ENCODE data around the gene JAG2.
A peak's percentile ranks its signal among the peaks of the same experiment; 100 is the strongest.

The JAG2 gene

GRCh38 chr14:105168496-105168978 lies at the start of gene JAG2:
Gene JAG2, minus strand, starts transcription at chr14:105168776. Its CDS starts 356 bp downstream, at chr14:105168420.
- DNase-seq (ENCODE audit: low read depth) = peak; percentile 43

DNA sequence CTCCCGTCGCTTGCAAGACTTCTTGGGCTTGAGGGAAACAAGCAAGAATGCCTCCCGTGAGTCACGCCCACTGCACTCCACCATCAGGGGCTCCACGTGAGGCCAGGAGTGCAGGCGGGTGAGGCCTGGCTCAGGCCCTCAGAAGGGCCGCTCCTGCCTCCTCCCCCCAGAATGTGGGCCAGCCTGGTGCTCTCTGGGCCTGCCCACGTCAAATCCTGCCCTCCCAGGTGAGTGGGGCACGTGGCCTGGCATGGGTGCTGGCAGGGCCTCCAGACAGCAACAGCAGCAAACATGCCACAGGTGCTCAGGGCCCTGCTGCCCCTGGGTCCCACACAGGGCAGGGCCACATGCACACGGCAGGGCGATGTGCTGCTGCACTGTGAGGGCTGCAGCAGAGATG lies 49.2 kb upstream of the JAG2 start:
- no peak for DNase-seq (ENCODE audit: low read depth)

DNA sequence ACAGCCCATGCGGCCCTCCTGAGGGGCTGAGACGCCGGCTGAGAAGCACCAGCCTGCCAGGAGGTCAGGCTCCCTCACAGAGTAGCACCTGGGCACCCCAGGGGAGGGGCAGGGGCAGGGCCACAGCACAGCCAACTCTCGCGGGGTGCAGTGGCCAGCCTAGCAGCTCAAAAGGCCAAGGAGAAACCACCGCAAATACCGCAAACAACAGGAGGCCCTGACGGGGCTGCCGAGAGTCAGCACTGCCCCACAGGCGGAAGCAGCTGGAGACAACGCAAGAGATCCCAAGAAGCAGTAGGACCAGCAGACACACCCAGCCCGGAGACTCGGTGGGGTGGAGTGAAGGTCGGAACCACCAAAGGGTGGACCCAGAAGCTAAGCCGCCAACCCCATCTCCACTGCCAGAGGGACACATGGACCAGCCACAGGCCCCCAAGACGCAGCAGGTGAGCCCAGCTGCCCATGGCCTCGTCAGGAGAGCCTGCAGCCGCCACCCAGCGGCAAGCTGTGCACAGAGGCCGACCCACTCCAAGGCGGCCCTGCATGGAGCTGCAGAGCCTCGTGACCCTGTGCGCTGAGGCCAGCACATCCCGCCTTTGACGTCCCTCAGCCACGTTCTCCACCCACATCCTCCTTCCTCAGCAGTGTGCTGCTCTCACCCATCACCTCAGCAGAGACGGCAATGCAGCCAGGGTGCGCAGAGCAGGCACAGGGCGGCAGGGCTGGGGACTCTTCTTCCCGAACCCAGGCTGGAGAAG lies 48.1 kb upstream of the JAG2 start:
- no peak for DNase-seq (ENCODE audit: low read depth)

- DNase-seq (ENCODE audit: low read depth) = no peak
Observed at GRCh38 chr14:105215602-105216001, 47.0 kb upstream of the JAG2 start.

- DNase-seq (ENCODE audit: low read depth) = no peak
Observed at GRCh38 chr14:105214324-105214915, 45.8 kb upstream of the JAG2 start.

- DNase-seq (ENCODE audit: low read depth) = no peak
Observed at GRCh38 chr14:105213361-105213760, 44.8 kb upstream of the JAG2 start.

DNA sequence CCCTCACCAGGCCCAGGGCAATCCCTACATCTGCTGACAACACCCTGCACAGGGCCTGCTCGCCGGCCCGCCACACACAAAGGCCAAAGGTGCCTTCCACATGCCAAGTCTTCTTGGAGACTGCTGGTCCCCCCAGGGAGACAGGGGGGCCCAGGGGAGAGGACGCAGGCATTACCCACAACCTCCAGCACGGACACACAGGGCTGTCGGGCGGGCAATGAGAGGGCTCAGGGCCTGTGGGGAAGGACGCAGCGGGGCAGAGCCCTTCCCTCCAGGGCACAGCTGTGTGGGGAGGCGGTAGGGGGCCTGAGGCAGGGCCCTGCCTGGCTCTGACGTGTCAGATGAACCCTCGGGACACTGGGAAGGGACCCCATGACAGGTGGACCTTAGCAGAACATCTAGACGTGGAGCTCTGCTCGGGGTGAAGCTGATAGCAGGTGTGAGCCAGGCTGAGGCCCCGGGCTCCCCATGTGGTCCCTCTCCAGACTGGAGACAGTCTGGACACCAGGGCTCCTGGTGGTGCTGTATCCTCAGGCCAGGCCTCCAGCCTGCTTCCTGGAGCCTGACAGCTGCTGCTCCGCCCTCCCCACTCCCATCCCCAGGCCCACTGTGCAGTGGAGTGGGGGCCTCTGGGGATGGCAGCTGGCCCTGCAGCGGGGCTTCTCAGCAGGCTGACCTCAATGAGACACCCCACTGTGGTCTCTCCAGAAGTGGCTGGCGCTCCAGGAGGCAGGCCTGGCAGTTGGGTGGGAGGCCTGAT lies 44.1 kb upstream of the JAG2 start:
- no peak for DNase-seq (ENCODE audit: low read depth)

DNA sequence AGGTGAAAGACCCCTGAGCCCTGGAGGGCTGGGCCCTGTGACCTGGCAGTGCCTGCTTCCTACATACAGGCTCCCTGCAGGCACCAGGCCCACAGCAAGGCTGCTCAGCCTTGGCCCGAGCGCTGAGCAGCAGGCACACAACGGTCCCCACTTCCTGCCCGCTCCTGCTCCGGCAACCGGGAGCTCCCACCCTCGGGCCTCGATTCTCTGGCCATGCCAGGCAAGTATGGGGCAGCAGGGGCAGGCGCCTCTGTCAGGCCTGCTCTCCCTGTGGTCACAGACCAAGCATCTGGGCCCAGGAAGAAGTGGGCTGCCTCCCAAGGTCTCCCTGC lies 43.1 kb upstream of the JAG2 start:
- DNase-seq (ENCODE audit: low read depth) = no peak

DNA sequence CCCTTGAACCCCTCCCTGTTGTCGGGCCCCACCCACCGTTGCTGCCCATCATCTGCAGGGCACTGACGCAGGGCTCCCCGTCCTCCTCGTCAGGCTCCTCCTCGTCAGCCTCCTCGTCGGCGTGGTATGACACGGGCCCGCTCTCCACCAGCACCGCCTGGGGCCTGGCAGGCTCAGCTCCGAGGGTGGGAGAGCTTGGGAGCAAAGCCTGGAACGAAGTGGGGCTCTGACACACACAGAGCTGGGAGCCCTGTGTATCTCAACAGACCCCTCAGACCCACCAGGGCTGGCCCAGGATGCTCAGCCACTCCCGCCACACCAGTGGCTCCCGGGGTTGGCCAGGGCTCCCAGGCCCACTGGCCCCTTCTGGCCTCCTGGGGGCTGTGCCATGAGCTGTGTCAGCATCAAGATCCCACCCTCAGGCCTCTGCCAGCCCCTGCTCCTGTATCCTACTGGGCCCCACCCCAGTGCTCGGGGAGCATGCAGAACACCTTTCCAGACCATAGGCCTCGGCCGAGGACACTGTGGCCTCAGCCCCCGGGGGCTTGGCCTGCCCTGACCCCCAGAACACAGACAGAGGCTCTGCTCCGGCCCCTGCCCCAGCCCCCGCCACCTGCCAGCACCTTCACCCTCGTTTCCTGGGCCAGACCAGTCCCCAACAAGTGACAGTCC lies 42.6 kb upstream of the JAG2 start:
- DNase-seq (ENCODE audit: low read depth) = no peak

DNA sequence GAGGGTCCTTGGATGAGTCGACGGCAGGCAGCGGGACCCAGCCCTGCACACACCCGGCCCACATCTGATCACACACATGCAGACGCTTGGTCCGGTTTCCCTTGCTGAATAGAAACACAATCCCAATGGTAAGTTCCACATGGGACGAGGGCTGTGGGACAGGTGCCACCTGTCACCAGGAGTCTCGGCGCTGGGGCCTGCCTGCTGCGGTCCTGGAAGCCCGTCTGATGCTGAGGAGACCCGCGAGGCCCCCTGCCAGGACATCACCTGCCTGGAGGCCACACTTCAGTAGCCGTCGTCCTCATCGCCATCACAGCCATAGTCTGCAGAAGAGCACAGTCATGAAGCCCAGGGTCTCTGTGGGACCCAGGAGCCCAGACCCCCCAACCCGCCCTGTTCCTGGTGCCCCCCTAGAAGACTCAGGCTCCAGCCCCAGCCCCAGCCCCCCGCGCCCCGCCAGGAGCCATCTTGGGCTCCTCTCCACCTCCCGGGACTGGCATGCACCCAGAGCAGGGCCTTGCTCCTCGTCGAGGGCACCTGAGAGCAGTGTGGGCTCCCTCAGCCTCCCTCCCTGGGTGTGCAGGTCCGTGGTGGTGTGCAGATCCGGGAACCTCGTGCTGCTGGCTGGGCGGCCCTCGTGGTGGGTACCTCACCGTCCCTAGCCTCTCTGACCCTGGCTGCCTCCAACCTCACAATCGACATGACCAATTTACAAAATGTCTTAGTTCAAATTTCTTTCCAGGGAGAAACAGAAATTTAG lies 41.9 kb upstream of the JAG2 start:
- no peak for DNase-seq (ENCODE audit: low read depth)

GRCh38 chr14:105209646-105210045 lies 41.1 kb upstream of the JAG2 start:
- DNase-seq (ENCODE audit: low read depth) = no peak

- no peak for DNase-seq (ENCODE audit: low read depth)
Observed at GRCh38 chr14:105209091-105209490, 40.5 kb upstream of the JAG2 start.

GRCh38 chr14:105208738-105209075 lies 40.1 kb upstream of the JAG2 start:
- DNase-seq (ENCODE audit: low read depth) = no peak

- no peak for DNase-seq (ENCODE audit: low read depth)
Observed at GRCh38 chr14:105207996-105208737, 39.6 kb upstream of the JAG2 start.

DNA sequence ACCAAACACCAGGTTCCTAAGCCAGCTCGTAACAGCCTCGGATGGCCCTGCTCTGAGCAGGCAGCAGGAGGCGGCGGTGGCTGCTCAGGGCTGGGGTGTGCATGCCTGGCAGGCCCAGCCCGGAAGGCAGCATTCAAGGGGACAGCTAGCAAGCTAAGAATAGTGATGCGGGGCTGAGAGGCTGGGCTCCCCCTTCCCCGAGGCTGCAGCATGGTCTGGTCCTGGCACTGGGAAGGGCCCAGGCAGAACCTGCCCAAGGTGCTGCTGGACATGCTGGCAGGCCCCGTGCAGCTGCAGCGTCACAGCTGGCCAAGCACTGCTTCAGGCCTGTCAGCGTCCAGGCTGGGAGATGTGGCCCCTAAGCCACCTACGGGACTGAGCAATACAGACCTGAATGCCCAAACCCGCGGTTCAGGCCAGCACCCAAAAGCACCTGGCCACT lies 38.9 kb upstream of the JAG2 start:
- no peak for DNase-seq (ENCODE audit: low read depth)

DNA sequence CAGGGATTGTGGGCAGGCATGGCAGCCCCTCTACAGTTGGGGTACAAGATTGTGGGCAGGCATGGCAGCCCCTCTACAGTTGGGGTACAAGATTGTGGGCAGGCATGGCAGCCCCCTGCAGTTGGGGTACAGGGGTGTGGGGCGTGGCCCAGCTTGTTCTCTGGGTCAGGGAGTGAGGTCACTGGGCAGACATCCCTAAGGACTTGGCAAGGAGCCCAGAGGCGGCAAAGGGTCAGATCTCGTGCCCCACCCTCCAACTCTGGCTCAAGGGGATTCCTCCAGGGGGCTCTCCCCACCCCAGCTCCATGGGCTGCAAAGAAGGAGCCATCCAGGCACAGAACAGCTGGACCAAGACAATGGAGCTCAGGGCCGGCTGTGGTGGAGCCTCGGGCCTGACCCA lies 38.3 kb upstream of the JAG2 start:
- no peak for DNase-seq (ENCODE audit: low read depth)

GRCh38 chr14:105205673-105206208 lies 37.2 kb upstream of the JAG2 start:
- DNase-seq (ENCODE audit: low read depth) = no peak

- DNase-seq (ENCODE audit: low read depth) = no peak
Observed at GRCh38 chr14:105204931-105205672, 36.5 kb upstream of the JAG2 start.

DNA sequence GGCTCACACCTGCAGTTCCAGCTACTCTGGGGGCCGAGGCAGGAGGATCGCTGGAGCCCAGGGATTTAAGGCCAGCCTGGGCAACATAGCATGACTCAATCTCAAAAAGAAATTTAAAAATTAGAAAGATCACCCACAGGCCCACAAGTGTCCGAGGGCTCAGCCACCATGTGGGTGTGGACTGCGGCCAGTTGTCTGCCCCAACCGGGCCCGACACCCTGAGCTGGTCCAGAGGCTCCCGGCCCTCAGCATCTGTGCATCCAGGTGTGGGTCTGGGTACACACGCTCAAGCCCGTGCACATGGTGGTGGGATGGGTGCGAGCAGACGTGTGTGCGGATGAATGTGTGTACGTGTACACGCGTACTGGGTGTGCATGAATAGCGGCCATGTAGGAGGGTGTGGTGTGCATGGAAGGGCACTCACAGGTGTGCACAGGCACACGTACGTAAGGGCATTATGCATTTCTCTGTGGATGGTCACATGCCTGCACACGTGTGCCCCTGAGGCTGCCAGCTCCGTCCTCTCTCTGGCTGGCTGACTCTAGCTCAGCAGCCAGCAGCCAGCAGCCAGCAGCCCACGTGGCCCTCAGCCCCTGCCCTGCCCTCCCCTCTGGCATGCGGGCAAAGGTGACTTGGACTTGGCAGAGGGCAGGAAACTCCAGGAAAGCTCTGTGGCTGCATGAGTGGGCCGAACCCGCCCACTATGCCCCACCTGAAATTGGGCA lies 35.8 kb upstream of the JAG2 start:
- DNase-seq (ENCODE audit: low read depth) = no peak
